Left lung (tissue), 10 donors: Measurements from ENCODE around the gene ATP11B. TPM values are rescaled to one million over a fixed set of nuclear protein-coding genes. Genes with fewer than 3 reads are reported as not detected.
A peak's percentile ranks its signal among the peaks of the same experiment; 100 is the strongest.
"Not testable (repeated sequence)": the region's sequence is repeated elsewhere in the genome, so short reads cannot be mapped to it uniquely, and the experiment has no call there.

Experiments
- ATAC-seq: fragments of 200-7000 bp; cut with Tn5 transposase; one replicate; pipeline ENCODE4 v1.9.1; 2020; ENCODE audit warnings: moderate library complexity
- DNase-seq, 4 donors: peaks; one replicate each; pipeline ENCODE4 v3.0.0-alpha.2; 2013 to 2020
- H3K27ac ChIP-seq, 2 donors: fragments of 200-600 bp; sonication (generic) in 1 of 2; one replicate each; pipeline versions ENCODE4 v1.5.0 to v1.8.0; 2020 to 2021
- H3K27me3 ChIP-seq, 2 donors: fragments of 200-600 bp; sonication (generic) in 1 of 2; one replicate each; pipeline versions ENCODE4 v1.5.0 to v1.8.0; 2020 to 2021
- H3K36me3 ChIP-seq, 2 donors: fragments of 200-600 bp; sonication (generic) in 1 of 2; one replicate each; pipeline versions ENCODE4 v1.5.0 to v1.8.0; 2020 to 2021
- H3K4me1 ChIP-seq, 2 donors: fragments of 200-600 bp; one replicate each; pipeline ENCODE4 v1.8.0; 2021
- H3K4me3 ChIP-seq, 2 donors: fragments of 200-600 bp; sonication (generic) in 1 of 2; one replicate each; pipeline versions ENCODE4 v1.5.0 to v1.8.0; 2020 to 2021; ENCODE audit warnings: mild to moderate bottlenecking in 1 of 2
- H3K9me3 ChIP-seq, 2 donors: fragments of 200-600 bp; sonication (generic) in 1 of 2; one replicate each; pipeline versions ENCODE4 v1.5.0 to v1.8.0; 2020 to 2021
- intact Hi-C, 2 donors: fragments of 100-400 bp; cut with DNase I; formaldehyde crosslinking; loops; one replicate each; pipeline versions ENCODE4 v1.11.2 to v1.14.2; 2022
- polyA plus RNA-seq, 6 donors: library from polyadenylated mRNA; unstranded; fragments of 120-200 nt; gene quantifications; one replicate each; pipeline ENCODE4 v1.2.1, GENCODE V29; 2013; ENCODE audit not compliant: insufficient read length in 6 of 6
- total RNA-seq, 2 donors: library from RNA; stranded (reverse); fragmentation: NEBNext Ultra II Directional; extraction: Animal tissue kit (Norgen Biotek cat#: 25700); gene quantifications; one replicate each; pipeline ENCODE4 v1.2.1, GENCODE V29; 2021
- TF ChIP-seq, protein P1 (sequence below), 2 donors: fragments of 200-600 bp; sonication (generic) in 1 of 2; IDR thresholded peaks; one replicate each; pipeline versions ENCODE4 v1.5.0 to v1.8.0; 2021; ENCODE audit warnings: antibody characterized with exemption in 2 of 2
- donor health status: DM: no; HTN: yes; CAD: no.
- donor health status: DM: no; HTN: no; CAD: no.

Gene ATP11B
- total and polyA plus RNA-seq, 8 donors, result 53.9 to 85.0 (median 60.7) TPM

DNA sequence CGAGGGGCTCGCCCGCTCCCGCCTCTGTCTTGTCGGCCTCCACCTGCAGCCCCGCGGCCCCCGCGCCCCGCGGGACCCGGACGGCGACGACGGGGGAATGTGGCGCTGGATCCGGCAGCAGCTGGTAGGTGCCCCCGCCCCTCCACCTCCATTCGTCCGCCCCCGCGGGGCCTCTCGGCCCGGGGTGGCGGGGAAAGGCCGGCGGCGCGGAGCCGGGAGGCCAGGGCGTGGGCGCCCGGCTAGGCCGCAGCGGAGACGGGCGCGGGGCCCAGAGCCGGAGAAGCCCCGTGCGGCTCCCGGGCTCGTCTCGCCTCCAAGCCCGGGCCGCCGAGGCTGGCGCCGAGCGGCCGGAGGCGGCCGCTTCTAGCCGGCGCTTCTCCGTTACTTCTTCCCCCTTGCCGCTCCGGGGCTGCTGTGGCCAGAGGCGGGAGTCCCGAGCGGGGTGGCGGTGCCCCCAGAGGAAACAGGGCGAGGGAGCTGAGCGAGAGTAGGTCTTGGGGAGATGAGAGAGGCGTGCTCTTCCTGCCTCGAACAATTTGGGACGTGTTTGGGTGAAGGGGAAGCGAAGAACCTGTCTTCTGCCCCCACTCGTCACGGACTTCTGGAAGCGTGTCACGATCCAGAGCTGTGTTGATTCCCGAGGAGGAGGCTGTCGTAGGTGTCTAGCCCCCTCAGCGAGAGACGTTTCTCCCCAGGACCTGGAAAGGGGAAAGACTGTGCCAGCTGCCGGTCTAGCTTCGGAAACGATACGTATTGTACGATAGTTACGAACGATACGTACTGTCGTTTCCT is 555 bp downstream of the ATP11B start:
- Histone ChIP-seq H3K36me3 (no peaks in the 10 kb centered on the region), H3K4me3 (peak overlapping the region; percentile 73 to 75), H3K27ac (peak overlapping the region; percentile 93 to 98), H3K4me1 (peaks cover 3 to 53% of the 10 kb centered on the region in 2 donors), H3K9me3 (no peaks in the 10 kb centered on the region), H3K27me3 (no peaks in the 10 kb centered on the region)
- TF ChIP-seq, protein P1, sequence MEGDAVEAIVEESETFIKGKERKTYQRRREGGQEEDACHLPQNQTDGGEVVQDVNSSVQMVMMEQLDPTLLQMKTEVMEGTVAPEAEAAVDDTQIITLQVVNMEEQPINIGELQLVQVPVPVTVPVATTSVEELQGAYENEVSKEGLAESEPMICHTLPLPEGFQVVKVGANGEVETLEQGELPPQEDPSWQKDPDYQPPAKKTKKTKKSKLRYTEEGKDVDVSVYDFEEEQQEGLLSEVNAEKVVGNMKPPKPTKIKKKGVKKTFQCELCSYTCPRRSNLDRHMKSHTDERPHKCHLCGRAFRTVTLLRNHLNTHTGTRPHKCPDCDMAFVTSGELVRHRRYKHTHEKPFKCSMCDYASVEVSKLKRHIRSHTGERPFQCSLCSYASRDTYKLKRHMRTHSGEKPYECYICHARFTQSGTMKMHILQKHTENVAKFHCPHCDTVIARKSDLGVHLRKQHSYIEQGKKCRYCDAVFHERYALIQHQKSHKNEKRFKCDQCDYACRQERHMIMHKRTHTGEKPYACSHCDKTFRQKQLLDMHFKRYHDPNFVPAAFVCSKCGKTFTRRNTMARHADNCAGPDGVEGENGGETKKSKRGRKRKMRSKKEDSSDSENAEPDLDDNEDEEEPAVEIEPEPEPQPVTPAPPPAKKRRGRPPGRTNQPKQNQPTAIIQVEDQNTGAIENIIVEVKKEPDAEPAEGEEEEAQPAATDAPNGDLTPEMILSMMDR (IDR thresholded peaks at IDR 0.05), result no peak
- peak; percentile 65 for ATAC-seq
- intact Hi-C loops, result no loop called here
- DNase-seq, result peak; percentile 45 to 89 (median 46)

DNA sequence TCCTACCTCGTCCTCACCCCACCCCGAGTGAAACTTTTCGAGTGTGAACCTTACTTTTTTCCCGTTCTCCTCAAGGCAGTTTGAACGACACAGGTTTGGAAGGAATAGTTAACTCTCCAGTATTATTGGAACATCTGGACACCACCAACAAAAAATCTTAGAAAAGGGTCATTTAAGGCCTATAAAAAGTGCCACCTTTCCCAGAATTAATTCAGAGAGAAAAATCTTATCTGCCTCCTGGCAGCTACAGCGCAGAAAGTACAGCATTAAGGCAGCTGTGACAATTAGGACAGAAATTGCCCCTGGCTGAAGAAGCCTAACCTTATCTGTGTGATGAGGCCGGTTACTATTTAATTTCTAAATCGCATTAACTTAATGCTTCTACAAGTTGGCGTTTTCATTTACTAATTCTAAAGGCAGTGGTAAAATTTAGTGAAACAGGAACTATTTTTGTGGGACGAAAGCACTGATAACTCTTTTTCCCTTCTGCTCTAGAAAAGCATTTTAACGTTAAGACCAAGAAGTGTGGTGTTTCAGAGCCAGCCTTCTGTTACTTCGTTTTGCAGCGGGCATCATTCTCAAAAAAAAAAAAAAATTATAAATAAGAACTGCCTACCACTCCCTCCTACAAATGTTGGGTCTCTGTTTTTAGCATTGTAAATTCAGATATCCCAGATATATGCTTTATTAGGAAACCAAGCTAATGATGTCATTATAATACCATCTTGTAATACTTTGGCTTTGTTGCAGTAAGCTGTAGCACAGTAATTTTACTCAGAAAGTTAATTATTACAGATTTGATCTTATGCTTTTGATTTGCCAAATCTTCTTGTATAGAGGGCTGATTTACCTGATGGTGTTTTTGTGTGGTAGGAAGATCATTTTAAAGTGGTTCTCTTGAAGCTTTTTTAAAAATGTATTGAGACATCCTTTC is 1.4 kb downstream of the ATP11B start:
- H3K27me3 ChIP-seq, result no peaks in the 10 kb centered on the region
- H3K9me3 ChIP-seq, result no peaks in the 10 kb centered on the region
- DNase-seq (peak in 2 of 4 donors; percentile 11 to 19), ATAC-seq (no peak)
- H3K27ac ChIP-seq, result peak overlapping the region; percentile 93 to 98
- H3K36me3 ChIP-seq, result no peaks in the 10 kb centered on the region
- peak overlapping the region; percentile 73 to 75 for H3K4me3 ChIP-seq
- peaks cover 3 to 44% of the 10 kb centered on the region in 2 donors for H3K4me1 ChIP-seq
- TF ChIP-seq, protein P1 (IDR thresholded peaks at IDR 0.05), result no peak
- intact Hi-C loops, result no loop called here

DNA sequence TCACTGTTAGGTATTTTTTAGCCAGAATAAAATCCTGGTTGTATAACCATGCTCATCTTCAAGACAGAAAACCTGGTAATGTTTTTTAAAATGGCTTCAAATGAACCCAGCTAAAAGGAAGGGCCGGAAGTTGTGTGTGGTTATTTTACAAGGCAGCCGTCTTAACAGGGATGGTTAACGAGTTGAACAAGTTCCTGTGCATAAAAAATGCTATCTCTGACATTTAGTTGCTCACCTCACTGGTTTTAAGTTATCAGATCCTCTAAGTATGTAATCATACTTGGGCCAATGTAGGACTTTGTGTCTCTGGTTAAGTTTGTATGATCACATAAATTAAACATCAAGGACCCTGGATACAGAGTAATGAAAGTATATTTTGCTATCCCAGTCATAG is 2.1 kb downstream of the ATP11B start:
- no peaks in the 10 kb centered on the region for H3K27me3 ChIP-seq
- H3K27ac ChIP-seq, result peak overlapping the region; percentile 93 to 98
- DNase-seq (peak in 1 of 4 donors; percentile 47), ATAC-seq (no peak)
- TF ChIP-seq, protein P1 (IDR thresholded peaks at IDR 0.05), result no peak
- no peaks in the 10 kb centered on the region for H3K9me3 ChIP-seq
- intact Hi-C loops, result no loop called here
- H3K4me1 ChIP-seq, result peaks cover 3 to 44% of the 10 kb centered on the region in 2 donors
- peak overlapping the region; percentile 73 to 75 for H3K4me3 ChIP-seq
- H3K36me3 ChIP-seq, result no peaks in the 10 kb centered on the region

DNA sequence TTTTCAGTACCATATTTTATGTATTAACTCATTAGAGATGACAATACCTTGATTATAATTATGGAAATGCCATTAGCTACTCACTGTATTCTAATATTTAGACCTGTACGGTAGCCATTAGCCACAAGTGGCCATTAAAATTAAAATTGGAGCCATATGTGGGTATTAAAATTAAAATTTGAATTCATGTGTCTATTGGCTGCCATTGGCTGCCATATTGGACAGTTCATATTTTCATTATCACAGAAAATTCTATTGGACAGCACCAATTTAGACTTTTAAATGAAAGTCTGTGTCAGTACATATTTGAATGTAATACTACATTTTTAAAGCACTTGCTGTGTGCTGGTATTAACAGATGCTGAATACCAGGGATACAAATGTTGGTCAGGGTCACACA is 3.0 kb downstream of the ATP11B start:
- DNase-seq, result no peak
- intact Hi-C loops, result no loop called here
- TF ChIP-seq, protein P1 (IDR thresholded peaks at IDR 0.05), result no peak
- Histone ChIP-seq H3K36me3 (no peaks in the 10 kb centered on the region), H3K9me3 (no peaks in the 10 kb centered on the region), H3K27me3 (no peaks in the 10 kb centered on the region), H3K27ac (no peak overlapping the region), H3K4me3 (no peak overlapping the region), H3K4me1 (peaks cover 3 to 44% of the 10 kb centered on the region in 2 donors)
- ATAC-seq, result no peak

DNA sequence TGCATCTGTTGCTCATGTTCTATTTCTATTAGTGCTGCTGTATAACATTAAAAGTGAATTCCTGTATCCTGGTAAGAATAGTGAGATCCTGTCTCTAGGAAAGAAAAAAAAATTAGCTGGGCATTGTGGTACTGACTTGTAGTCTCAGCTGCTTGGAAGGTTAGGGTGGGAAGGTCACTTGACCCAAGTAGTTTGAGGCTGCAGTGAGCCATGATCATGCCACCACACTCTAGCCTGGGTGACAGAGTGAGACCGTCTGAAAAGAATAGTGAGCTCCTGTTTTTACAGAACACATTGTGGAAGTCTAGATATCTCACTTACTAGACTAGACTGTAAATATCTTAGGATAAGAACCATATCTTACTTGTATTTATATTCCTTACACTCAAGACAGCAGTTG is 4.6 kb downstream of the ATP11B start:
- DNase-seq, result no peak
- Histone ChIP-seq H3K27ac (no peak overlapping the region), H3K4me1 (peaks cover 0 to 53% of the 10 kb centered on the region in 2 donors), H3K9me3 (no peaks in the 10 kb centered on the region), H3K36me3 (no peaks in the 10 kb centered on the region), H3K27me3 (no peaks in the 10 kb centered on the region), H3K4me3 (no peak overlapping the region)
- ATAC-seq, result no peak
- intact Hi-C loops, result no loop called here
- TF ChIP-seq, protein P1 (IDR thresholded peaks at IDR 0.05), result no peak

DNA sequence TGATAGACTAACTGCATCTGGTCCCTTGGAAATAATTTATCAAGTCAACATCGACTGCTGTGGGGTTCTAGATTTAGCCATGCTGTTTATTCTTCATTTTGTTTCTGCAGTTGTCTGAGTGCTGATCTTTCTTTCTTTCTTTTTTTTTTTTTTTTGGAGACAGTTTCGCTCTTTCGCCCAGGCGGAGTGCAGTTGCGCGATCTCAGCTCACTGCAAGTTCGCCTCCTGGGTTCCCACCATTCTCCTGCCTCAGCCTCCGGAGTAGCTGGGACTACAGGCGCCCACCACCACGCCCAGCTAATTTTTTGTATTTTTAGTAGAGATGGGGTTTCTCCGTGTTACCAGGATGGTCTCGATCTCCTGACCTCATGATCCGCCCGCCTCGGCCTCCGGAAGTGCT is 5.8 kb downstream of the ATP11B start:
- H3K27me3 ChIP-seq, intact Hi-C loops, H3K9me3 ChIP-seq, H3K27ac ChIP-seq, DNase-seq, H3K36me3 ChIP-seq, H3K4me3 ChIP-seq, ATAC-seq: not testable (repeated sequence)
- H3K4me1 ChIP-seq, result peaks cover 0 to 66% of the 10 kb centered on the region in 2 donors
